ENCODE measurements around the gene SLC5A10.
A peak's percentile ranks its signal among the peaks of the same experiment; 100 is the strongest.
"Not testable (repeated sequence)": the region's sequence is repeated elsewhere in the genome, so short reads cannot be mapped to it uniquely, and the experiment has no call there.

The SLC5A10 gene

GRCh38 chr17:19021011-19021621 is 69.2 kb downstream of the SLC5A10 start:
- DNase-seq: not testable (repeated sequence)

GRCh38 chr17:19021622-19022083 is 69.7 kb downstream of the SLC5A10 start:
- peak in 1 of 4 experiments; percentile 34 for DNase-seq

GRCh38 chr17:19022128-19022527 is 70.2 kb downstream of the SLC5A10 start:
- DNase-seq: no peak

GRCh38 chr17:19022747-19023146 is 70.8 kb downstream of the SLC5A10 start:
- no peak for DNase-seq

DNA sequence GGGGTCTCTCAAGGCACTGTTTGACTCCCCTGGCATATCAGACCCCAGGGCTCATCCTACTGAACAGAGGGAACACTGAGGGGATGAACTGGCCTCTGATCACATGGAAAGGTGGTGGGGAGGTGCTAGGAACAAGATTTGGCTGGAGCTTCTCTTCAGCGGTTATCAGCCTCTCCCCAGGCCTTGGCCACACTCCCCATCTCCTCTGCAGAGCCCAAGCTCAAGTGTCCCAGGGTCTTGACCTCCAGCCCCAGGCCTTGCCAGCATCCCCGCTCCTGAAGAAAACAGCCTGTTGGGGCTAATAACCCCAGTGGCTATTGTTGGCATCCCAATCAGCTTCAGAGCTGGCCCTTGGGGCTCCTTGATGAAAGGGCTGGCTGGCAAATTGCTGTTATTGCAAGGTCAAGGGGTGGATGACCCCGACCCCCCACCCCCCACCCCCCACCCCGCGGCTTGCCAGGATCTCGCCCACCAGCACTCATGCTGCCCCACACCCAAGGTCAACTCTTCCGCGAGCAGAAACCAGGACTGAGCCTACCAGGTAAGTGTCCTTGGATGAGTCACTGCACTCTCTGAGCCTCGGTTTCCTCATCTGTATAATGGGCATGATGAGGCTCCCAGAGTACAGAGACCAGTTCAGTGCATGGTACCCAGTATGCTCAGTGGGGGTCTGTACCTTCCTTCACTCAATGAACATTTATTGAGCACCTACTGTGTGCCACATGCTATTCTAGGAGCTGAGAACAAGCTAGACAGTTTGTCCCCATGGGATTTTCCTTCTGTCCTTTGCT is 71.4 kb downstream of the SLC5A10 start:
- DNase-seq: no peak

DNA sequence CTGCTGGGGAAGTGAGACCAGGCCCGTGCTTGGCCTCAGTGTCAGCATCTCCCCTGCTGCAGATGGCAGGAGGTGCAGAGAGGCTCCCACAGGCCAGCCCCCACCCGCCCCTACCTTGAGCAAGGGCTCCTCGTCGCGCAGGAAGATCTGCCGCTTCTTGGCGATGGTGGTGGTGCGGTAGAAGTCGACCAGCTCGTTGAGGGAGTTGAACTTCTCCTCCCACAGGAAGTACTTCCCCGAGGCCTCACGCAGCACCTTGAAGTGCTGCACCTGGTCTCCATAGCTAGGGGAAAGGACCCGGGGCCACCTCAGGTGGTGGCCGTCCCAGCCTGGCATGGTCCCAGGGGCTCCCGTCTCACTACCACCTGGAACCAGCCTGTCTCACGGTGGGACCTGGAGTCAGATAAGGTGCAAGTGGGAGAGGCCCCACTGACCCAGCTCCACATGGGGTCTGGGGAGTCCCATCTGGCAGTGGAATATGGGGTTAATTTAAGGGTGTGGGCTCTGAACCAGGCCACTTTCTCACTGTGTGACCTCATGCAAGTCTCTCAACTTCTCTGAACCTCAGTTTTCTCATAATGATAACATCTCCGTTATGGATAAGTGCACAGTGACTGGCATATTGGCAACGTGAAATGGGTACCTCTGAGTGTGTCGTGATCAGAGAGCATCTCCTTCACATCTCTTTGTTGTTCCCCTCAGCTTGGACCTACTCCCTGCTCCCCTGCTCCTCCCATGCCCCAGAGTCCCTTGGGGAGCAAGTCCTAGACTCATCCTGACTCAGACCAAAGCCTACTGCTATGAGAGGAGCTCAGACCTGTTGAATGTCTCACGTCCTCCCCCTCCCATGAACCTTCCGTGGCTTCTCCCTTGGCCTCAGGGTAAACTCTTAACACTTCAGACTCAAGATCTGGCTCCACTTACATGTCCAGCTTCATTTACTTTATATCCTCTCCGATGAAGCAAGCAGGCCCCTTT is 72.4 kb downstream of the SLC5A10 start:
- DNase-seq: no peak

GRCh38 chr17:19028671-19029070 is 76.7 kb downstream of the SLC5A10 start:
- not testable (repeated sequence) for DNase-seq

DNA sequence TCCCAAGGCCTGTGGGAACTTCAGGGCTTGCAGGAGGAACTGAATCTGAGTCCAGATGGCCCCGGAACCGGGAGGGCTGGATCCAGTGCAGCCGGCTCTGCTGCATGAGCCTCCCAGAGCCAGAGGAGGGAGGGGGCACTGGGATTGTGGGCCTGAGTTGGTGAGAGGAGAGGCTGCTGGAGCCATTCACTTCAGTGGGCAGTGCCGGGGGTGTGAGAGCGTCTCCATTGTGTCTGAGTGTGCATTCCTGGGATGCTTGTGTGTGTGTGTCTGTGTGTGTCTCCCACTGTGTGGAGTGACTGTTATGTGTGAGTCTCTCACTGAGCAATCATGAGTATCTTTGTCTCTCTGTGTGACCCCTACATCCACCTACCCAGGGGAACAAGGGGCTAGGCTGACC is 77.8 kb downstream of the SLC5A10 start:
- not testable (repeated sequence) for DNase-seq

- DNase-seq: not testable (repeated sequence)
These were observed 78.9 kb downstream of the SLC5A10 start for GRCh38 chr17:19030771-19031449.

- not testable (repeated sequence) for DNase-seq
These were observed 79.8 kb downstream of the SLC5A10 start for GRCh38 chr17:19031729-19032128.

DNA sequence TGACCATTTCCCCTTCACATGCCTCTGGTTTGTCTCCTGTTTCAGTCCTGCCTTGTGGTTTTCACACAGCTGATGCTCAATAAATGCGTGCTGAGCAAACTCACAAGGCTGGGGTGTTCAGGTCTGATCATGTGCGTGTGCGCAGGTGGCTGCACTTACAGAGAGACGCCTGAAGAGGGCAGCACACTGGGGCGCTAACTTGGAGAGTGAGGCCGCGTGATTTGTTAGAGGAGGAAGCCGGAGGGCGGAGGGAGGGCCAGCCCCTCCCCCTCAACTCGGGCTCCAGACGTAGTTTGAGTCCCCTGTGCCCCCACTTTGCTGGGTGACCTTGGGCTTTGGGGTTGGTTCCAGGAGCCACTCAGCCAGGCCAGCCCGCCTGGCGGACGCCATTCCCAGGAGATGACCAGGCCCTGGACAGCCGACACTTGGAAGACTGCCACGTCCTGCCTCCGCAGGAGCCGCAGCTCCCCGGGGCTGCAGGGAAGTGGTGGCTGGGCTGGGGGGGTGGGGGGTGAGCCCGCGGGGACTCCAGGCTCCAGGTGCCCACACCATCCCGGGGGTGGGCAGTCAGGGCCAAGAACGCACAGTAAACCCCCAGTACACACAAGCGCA is 80.5 kb downstream of the SLC5A10 start:
- DNase-seq: not testable (repeated sequence)

DNA sequence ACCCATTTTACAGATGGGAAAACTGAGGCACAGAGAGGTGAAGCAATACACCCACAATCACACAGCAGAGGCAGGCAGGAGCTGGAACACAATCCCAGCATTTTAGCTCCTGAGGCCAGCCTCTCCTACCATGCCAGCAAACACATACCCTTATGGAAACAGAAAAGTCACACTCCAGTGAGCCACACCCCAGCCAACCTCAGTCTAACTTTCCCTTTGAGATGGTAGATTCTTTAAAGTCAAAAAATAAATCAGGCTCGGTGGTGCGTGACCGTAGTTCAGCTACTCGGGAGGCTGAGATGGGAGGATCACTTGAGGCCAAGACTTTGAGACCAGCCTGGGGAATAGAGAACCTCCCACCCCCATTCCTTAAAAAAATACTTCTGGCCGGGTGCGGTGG is 84.2 kb downstream of the SLC5A10 start:
- not testable (repeated sequence) for DNase-seq

GRCh38 chr17:19037547-19037946 is 85.6 kb downstream of the SLC5A10 start:
- not testable (repeated sequence) for DNase-seq

- DNase-seq: not testable (repeated sequence)
These were observed 86.0 kb downstream of the SLC5A10 start for GRCh38 chr17:19038007-19038406.

GRCh38 chr17:19038730-19039129 is 86.8 kb downstream of the SLC5A10 start:
- DNase-seq: not testable (repeated sequence)

DNA sequence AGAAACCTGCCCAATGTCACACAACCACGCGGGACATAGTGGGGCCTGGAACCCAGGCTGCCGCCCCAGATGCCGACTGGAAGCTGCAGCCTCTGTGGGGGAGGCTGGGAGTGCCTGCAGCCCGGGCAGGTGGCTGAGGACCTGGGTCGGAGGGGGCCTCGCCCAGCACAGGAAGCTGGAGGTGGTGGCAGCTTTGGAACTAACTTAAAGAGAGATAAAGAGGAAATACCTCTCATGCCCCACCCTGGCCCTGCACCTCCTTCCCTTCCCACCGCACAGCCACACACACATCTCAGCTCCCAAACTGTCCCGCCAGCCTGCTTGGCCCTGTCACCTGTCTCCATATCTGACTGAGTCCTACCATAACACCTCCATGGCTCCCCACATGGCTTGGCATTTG is 88.4 kb downstream of the SLC5A10 start:
- DNase-seq: not testable (repeated sequence)

- not testable (repeated sequence) for DNase-seq
These were observed 89.9 kb downstream of the SLC5A10 start for GRCh38 chr17:19041871-19042270.

- not testable (repeated sequence) for DNase-seq
These were observed 90.4 kb downstream of the SLC5A10 start for GRCh38 chr17:19042369-19042768.

DNA sequence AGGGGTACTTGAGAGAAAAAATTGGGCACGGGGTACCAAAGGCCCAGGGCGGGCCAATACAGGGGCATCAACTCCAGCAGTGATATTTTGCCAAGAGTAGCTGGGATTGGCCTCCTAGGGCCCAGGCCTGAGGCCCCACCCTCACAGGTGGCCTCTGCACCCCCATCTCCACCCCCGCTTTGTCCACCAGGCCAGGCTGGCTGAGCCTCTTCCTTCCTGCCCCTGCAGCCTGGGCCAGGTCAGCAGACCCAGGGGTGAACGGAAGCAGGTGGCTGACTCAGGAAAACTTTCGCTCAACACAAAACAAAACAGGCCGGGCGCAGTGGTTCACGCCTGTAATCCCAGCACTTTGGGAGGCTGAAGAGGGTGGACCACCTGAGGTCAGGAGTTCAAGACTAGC is 91.1 kb downstream of the SLC5A10 start:
- DNase-seq: not testable (repeated sequence)

GRCh38 chr17:19044643-19045042 is 92.7 kb downstream of the SLC5A10 start:
- not testable (repeated sequence) for DNase-seq

GRCh38 chr17:19046782-19047375 is 94.9 kb downstream of the SLC5A10 start, which contains the start of gene GRAP:
TSS of gene GRAP (minus strand) at chr17:19046957. CDS start at chr17:19046926, 31 bp downstream.
- not testable (repeated sequence) for DNase-seq
